HG03354 (cell line): Measurements from ENCODE around the gene HNRNPDL.
"Not testable (repeated sequence)": the region's sequence is repeated elsewhere in the genome, so short reads cannot be mapped to it uniquely, and the experiment has no call there.

ENCODE experiments used
- ATAC-seq: cut with Tn5 transposase; IDR thresholded peaks from one replicate; pipeline ENCODE4 v1.9.1; 2021; ENCODE audit warnings: mild to moderate bottlenecking; ENCODE audit not compliant: unreplicated experiment, poor library complexity, severe bottlenecking

The HNRNPDL gene

DNA sequence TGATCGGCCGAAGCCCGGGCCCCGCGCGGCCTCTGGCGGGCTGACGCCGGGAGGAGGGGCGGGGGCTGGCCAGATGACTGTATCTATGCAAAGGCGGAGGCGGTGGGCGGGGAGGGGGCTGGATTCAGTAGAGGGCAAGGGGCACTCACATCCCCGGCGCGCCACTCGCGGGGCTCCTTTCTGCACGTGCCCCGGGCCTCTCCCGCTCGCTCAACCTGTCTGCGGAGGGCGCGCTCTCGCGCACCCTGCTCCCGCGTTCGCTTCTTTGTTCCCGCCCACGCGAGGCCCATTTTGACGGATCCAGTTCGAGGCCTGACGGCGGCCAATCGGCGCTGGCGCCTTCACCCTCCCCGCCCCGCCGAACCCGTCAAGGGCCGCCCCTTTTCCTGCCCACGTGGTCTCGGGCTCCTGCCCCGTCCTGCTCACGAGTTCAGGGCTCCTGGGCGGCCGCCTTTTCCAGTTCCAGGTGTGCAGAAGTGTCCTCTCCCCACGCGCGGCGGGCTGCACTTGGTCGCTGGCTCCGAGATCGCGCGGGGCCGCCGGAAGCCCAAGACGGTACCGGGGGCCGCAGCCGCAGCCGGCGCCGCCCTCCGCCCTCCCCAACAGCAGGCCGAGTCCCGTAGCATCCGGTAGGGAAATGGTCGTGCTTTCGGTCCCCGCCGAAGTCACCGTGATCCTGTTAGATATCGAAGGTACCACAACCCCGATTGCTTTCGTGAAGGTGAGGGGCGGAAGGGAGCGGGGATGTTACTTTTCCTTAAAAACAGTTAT lies at the start of gene HNRNPDL, which contains the start of gene ENOPH1:
HNRNPDL (minus strand) TSS at position 270 of the 771 bp plus-strand sequence. CDS start 772 bp downstream, outside the sequence.
ENOPH1 (plus strand) TSS at position 398 of the 771 bp plus-strand sequence; CDS start at position 638, 240 bp downstream.
- ATAC-seq: peak; percentile 76

DNA sequence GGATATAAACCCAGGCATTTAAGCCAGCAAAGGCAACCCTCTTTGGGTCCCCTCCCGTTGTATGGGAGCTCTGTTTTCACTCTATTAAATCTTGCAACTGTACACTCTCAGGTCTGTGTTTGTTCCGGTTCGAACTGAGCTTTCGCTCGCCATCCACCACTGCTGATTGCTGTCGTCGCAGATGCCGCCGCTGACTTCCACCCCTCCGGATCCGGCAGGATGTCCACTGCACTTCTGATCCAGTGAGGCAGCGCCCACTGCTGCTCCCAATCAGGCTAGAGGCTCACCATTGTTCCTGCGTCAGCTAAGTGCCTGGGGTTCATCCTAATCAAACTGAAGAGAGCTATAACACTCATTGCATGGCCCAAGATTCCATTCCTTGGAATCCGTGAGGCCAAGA lies 49.3 kb upstream of the HNRNPDL start:
- ATAC-seq: no peak

DNA sequence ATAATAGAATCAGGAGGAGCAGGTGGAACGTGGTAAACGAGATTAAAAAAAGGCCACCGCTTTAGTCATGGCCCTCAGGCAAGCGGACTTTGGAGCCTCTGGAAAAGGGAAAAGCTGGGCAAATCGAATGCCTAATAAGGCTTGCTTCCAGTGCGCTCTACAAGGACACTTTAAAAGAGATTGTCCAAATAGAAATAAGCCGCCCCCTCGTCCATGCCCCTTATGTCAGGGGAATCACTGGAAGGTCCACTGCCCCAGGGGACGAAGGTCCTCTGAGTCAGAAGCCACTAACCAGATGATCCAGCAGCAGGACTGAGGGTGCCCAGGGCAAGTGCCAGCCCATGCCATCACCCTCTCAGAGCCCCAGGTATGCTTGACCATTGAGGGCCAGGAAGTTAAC lies 47.2 kb upstream of the HNRNPDL start:
- not testable (repeated sequence) for ATAC-seq

DNA sequence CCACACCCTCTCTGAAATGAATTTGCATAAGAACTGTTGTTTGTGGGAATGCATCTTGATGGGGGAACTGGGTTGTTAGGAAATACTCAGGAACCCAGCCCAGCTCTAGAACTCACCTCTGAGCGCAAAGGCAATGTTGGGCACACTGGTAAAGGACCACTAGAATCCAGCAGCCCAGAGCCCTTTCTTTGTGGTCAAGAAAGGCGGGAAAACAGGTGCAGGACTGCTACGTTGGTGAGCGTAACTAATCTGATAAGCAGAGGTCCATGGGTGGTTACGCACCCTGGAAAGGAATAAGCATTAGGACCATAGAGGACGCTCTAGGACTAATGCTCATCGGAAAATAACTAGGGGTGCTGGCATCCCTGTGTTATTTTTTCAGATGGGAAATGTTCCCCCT lies 45.7 kb upstream of the HNRNPDL start:
- ATAC-seq: not testable (repeated sequence)

DNA sequence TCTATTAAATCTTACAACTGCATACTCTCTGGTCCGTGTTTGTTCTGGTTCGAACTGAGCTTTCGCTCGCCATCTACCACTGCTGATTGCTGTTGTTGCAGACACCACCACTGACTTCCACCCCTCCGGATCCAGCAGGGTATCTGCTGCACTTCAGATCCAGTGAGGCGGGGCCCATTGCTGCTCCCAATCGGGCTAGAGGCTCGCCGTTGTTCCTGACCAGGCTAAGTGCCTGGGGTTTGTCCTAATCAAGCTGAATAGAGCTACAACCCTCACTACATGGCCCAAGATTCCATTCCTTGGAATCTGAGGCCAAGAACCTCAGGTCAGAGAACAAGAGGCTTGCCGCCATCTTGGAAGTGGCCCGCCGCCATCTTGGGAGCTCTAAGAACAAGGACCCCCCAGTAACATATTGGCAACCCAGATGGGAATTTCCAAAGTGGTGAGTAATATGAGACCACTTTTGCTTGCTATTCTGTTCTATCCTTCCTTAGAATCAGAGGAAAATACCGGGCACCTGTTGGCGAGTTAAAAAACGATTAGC lies 43.4 kb upstream of the HNRNPDL start:
- no peak for ATAC-seq

DNA sequence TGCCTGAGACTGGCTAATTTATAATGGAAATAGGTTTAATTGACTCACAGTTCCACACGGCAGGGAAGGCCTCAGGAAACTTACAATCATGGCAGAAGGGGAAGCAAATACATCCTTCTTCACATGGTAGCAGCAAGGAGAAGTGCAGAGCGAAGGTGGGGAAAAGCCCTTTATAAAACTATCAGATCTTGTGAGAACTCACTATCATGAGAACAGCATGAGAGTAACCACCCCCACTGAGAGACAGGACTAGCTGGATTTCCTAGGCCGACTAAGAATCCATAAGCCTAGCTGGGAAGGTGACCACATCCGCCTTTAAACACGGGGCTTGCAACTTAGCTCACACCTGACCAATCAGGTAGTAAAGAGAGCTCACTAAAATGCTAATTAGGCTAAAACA lies 42.8 kb upstream of the HNRNPDL start:
- not testable (repeated sequence) for ATAC-seq

DNA sequence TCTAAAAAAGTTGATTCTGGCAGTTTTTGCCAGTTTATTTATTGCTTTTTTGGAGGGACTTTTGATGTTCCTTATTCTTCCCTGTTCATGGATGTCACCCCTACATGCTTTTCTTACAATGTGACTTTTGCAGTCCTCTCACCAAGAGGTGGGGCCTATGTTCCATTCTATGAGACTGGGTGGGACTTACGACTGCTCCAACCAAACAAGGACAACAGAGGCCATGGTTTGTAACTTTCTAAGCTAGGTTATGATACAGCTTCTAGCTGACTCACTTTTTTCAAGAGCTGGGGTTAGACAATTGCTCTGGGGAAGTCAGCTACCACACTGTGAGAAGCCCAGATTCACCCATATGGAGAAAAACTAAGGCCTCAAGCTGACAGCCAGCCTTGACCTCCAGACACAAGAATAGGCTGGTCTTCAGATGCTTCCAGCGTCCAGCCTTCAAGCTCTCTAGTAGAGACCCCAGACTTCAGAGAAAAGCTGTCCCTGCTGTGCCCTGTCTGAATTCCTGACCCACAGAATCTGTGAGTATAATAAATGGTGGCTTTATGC lies 39.6 kb upstream of the HNRNPDL start:
- ATAC-seq: no peak

DNA sequence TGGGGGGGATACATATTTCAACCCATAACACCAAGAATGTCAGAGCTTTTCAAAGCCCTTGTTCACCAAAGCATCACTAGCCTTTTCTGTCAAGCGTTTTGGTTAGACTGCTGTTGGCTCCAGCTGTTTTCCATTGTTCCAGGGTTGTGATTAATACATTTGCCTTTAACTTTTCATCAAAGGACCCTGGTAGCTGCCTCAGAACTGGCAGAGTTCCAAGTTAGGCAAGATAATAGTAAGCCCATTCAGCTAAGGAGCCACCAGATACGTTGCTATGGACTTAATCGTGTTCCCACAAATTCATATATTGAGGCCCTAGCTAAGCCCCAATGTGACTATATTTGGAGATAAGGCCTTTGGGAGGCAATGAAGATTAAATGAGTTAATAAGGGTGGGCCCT lies 37.2 kb upstream of the HNRNPDL start:
- ATAC-seq: no peak

DNA sequence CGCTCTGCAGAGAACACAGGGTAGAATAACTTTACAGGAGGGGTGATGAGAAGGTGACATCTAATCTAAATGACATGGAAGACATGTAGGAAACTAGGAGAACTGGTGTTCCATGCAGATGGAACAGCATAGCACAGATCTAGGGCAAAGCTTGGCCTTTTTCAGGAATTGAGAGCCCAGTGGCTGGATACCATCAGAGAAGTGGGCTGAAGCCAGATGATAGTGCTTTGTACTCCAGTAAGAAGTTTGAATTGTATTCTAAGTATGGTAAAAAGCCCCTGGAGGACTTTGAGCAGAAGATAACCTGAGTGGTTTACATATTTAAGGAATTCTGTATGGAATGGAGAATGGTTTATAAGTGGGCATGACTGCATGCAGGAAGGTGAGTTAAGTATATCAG lies 33.0 kb upstream of the HNRNPDL start:
- ATAC-seq: no peak

DNA sequence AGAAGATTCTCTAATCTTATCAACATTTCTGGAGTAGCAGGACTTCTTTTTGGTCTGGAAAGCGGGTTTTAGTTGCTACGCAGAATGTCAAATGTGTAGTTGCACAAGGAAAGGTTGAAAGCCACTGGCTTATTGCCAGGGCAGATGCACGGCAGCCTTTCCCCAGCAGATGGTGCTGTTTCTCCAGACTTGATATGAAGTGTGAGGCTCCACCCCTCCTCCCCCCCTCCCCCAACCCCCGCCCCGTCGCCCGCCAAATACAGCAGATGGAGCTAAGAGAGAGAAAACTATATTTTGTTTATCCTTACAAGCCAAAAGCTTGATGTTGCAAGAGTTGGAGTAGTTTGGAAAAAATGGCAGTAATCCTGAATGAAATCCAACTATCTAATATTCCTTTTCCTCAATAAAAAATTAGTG lies 32.2 kb upstream of the HNRNPDL start:
- peak; percentile 92 for ATAC-seq

DNA sequence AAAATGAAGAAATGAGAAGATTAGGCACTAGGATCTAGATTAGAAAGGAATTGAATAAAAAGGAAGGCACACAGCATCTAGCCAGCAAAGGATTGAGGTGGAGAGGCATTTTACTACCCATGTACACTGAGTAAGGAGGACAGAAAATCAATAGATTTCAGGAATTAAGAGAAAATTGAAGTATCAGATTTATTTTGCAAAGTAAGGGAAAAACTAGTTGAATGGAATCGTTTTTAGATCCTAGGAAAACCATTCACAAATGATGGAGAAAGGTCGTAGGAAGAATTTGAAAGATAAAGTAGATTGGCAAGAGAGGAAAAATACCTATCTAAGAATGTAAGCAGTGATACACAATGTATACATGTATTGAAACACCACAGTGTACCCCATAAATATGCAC lies 31.4 kb upstream of the HNRNPDL start:
- no peak for ATAC-seq

DNA sequence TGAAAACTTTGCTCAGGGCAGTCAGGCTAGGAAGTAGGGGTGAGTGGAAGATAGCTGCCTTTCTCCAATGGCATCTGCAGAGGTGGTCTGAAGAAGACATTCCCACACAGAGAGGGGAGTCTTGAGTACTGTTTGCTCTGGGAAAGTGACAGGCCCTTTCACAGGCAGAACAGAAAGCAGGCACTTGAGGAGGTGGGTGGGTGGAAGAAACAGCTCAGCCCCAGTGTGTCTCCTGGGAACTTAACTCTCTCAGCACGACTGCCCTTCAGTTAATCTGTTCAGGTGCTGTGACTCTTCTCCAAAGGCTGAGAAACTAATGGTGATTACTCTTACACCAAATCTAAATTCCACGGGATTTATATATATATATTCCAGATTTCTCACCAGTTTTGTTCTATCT lies 28.5 kb upstream of the HNRNPDL start:
- ATAC-seq: no peak

DNA sequence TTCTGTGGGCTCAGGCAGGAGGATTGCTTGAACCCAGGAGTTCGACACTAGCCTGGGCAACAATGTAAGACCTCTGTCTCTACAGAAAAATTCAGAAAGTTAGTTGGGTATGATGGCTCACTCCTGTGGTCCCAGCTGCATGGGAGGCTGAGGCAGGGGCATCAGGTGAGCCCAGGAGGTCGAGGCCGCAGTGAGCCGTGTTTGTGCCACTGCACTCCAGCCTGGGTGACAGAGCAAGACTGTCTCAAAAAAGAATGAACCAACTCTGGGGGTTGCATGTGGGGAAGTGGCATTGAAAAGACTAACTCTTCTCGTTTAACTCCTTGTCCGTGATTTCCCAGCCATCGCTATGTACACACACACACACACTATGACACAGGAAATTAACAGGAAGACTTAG lies 27.0 kb upstream of the HNRNPDL start:
- no peak for ATAC-seq

DNA sequence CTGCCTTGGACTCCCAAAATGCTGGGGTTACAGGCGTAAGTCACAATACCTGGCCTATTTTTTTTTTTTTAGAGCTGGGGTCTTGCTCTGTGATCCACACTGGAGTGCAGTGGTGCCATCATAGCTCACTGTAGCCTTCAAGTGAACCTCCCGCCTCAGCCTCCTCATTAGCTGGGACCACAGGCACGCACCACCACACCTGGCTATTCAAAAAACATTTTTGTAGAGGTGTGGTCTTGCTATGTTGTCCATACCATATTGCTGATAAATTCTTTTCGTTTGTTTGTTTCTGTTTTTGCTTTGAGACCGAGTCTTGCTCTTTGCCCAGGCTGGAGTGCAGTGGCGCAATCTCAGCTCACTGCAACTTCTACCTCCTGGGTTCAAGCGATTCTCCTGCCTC lies 21.8 kb upstream of the HNRNPDL start:
- no peak for ATAC-seq

DNA sequence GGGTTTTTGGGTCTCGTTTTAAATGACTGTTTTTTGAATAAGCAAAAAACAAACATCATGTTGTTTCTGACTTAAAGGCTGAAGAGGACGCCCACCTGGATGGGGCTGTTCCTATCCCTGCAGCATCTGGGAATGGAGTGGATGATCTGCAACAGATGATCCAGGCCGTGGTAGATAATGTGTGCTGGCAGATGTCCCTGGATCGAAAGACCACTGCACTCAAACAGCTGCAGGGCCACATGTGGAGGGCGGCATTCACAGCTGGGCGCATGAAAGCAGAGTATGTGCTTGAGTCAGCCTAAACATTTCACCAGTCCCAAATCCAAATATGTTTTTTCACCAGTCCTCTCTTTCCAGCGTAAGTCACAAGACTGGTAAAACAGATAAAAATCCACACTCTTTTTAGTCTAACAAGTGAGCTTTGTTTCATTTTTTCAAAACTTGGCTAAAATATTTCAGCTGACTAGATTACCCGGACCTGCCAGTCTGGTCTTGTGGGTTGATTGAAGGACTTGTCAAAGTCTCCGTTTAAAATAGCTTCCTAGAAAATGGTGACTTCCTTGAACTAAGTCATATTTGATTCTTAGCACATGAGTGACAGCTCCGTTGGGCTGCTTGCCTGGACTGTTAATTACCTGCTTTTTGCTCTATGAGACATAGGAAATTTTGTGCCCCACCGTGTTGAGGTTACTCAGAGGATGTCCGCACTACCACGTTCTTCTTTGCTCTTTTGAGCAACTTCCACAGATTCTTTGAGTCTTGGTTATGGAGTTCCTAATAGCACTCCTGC lies 20.9 kb upstream of the HNRNPDL start:
- no peak for ATAC-seq

DNA sequence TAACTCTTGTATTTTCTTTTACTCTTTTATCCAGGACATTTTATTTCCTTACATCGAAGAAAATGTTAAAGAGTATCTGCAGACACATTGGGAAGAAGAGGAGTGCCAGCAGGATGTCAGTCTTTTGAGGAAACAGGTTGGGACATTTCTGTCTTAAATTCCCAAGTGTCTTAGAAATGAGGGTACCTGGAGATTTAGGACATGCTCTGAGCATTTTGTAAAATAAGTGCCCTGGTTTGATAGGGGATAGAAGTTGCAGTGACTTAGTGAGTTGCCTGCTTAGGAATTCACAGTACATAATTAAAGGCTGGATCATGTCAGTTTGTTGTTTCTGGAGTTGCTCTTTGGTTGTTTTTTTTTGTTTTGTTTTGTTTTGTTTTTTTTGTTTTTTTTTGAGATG lies 17.6 kb upstream of the HNRNPDL start:
- ATAC-seq: no peak

DNA sequence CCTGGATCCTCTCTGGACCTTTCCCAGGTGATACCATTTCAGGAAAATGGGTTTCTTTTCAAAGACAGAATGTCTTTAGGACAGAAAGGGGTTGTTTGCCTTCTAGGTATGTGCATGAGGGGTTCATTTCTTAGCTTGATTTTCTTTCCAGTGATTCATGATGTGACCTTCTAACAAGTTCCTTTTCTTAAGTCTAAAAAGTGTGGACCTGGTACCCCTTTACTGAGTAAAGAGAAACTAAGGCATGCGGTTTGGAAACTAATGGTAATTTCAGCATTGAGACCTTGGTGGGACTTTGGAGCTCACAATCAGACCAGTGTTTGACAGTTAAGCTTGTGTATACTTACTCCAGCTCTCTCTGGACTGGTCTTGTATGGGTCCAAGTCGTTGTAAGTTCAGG lies 8.8 kb upstream of the HNRNPDL start:
- ATAC-seq: no peak

DNA sequence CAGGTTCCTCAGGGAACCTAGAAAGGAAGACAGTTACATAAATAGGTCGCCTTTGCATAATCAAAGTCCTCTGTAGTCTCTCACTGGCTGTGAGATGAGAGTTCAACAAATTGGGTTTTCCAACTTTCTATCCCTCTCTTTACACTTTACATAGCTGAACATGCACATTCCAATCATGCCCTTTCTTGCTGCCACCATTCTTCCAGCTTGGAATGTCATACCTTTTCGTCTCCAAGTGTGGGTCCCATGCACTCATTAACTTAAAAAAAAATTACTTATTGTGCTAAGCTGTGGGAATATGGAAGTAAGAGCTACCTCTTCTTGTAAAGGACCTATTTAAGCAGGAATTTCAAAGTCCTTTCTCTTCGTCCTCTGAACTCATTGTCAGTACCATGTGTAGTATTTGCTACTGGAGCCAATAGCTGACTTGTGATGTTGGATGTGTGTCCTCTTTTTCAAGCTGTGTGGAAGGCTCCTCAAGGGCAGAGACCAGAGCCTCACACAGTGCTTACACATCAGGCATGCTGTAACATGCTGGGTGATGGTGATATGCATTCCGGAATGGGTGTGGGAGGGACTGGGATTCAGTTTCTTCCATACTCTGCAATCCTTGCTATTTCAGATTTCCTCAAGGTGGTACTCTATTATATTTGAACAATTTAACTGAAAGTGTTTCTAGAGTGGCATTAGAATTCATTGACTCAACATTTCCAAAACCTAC lies 7.2 kb upstream of the HNRNPDL start:
- ATAC-seq: no peak

DNA sequence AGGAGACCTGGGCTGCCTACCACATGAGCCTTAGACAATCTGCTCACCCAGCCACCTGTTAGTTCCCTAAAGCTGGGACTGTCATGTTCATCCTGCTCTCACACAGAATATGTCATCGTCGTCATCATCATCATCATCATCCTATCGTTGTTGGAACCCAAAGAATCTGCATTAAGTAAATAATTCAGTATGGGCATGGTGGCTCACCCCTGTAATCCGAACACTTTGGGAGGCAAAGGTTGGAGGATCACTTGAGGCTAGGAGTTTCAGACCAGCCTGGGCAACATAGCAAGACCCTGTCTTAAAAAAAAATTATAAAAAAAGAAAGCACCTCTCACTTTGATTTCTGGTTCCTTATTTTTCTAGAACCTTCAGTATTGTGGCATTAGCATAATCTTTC lies 6.5 kb upstream of the HNRNPDL start:
- ATAC-seq: no peak

DNA sequence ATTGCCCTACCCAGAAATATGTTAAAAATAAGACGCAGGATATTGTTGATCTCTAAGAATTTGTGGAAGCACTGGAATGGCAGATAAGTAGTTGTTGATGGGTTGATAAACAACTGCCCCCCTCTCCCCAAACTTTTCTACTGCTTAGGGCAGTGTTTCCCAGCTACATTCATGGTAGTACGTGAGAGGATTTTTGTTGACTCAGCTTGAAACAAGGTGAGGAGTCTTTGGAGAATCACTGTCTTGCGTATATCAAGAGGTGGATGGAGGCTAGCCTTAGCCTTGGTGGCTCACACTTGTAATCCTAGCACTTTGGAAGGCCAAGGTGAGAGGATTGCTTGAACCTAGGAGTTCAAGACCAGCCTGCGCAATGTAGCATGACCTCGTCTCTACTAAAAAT lies 5.9 kb upstream of the HNRNPDL start:
- ATAC-seq: no peak
